ENCODE measurements around the gene NTSR1.

GRCh38 chr20:62665153-62665754, 43.4 kb upstream of the NTSR1 start:
- TF ChIP-seq JUND (IDR thresholded peaks at IDR 0.05) (no peak), YY1 (IDR thresholded peaks at IDR 0.05) (no peak), TAF1 (conservative IDR thresholded peaks at IDR 0.05) (no peak), RAD21 (IDR thresholded peaks at IDR 0.05) (no peak)
- TF ChIP-seq, protein P1, sequence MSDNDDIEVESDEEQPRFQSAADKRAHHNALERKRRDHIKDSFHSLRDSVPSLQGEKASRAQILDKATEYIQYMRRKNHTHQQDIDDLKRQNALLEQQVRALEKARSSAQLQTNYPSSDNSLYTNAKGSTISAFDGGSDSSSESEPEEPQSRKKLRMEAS (IDR thresholded peaks at IDR 0.05), result no peak
- TF ChIP-seq, protein P2, sequence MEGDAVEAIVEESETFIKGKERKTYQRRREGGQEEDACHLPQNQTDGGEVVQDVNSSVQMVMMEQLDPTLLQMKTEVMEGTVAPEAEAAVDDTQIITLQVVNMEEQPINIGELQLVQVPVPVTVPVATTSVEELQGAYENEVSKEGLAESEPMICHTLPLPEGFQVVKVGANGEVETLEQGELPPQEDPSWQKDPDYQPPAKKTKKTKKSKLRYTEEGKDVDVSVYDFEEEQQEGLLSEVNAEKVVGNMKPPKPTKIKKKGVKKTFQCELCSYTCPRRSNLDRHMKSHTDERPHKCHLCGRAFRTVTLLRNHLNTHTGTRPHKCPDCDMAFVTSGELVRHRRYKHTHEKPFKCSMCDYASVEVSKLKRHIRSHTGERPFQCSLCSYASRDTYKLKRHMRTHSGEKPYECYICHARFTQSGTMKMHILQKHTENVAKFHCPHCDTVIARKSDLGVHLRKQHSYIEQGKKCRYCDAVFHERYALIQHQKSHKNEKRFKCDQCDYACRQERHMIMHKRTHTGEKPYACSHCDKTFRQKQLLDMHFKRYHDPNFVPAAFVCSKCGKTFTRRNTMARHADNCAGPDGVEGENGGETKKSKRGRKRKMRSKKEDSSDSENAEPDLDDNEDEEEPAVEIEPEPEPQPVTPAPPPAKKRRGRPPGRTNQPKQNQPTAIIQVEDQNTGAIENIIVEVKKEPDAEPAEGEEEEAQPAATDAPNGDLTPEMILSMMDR (IDR thresholded peaks at IDR 0.05; ENCODE audit: low read depth, low read length, missing input control), result no peak
